Endothelial cell of umbilical vein (primary cell): ENCODE data around the gene KIF22.

Experiments
- FOS ChIP-seq: IDR thresholded peaks from 2 replicates; pipeline ENCODE4 v1.6.1; 2011; ENCODE audit warnings: mild to moderate bottlenecking, low read length, moderate library complexity, borderline replicate concordance; ENCODE audit not compliant: insufficient read depth
- GATA2 ChIP-seq: IDR thresholded peaks from 2 replicates; pipeline ENCODE4 v1.7.0; 2011; ENCODE audit warnings: low read depth, mild to moderate bottlenecking, moderate library complexity, mixed read lengths, low read length; ENCODE audit not compliant: insufficient read length, insufficient read depth
- POLR2A ChIP-seq: IDR thresholded peaks from 2 replicates; pipeline ENCODE4 v1.6.1; 2012; ENCODE audit warnings: low read depth, mild to moderate bottlenecking, control low read depth, low read length
- POLR2AphosphoS5 ChIP-seq: IDR thresholded peaks from 2 replicates; pipeline ENCODE4 v1.6.1; 2012; ENCODE audit warnings: low read depth, mild to moderate bottlenecking, control low read depth, low read length, moderate library complexity; ENCODE audit not compliant: insufficient read depth
- TF ChIP-seq, protein P1 (sequence below), 2 donors: IDR thresholded peaks; 1 replicate in 1 of 2; 2 replicates in 1 of 2; pipeline ENCODE4 v1.5.1; 2011; ENCODE audit warnings: low read length in 2 of 2, mild to moderate bottlenecking in 2 of 2, moderate library complexity in 2 of 2, control low read depth in 1 of 2, inconsistent platforms in 1 of 2, low read depth in 1 of 2; ENCODE audit not compliant: insufficient read depth in 1 of 2; ENCODE audit errors: extremely low read depth in 1 of 2
- TF ChIP-seq, protein P2 (sequence below): IDR thresholded peaks from 2 replicates; pipeline ENCODE4 v1.6.1; 2011; ENCODE audit not compliant: insufficient read depth, insufficient read length

DNA sequence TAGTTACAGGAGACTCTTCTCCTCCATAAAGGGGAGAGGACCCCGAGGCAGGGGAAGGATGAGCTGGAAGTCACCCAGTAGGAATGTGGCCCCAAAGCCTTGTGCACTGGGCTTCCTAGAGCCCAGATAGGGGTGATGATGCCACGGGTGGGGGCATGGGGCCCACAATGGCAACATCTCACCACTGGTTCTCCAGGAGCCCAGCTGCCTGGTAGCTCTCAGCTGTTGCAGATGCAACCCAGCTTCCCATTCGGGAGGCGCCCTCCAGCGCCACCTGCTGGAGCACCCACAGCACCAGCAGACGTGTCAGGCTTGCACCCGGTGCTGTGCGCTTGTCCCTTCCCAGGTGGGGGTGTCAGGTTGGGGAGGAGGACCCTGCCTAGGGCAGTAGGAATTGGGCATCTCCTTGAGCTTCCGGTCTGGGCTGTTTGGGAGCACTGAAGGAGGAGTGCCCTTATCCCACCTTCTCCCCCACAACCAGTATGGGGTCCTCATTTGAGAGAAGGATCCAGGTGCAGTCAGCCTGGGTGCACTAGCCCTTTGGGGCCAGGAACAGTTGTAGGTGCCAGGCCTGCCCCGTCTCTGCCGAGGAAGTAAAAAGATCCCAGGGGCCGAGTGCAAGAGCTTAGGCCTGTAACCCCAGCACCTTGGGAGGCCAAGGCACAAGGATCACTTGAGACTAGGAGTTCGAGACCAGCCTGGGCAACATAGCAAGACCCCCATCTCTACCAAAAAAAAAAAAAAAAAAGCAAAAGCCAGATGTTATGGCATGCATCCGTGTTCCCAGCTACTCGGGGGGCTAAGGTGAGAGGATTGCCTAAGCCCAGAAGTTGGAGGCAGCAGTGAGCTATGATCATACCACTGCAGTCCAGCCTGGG is 58.1 kb downstream of the KIF22 start:
- TF ChIP-seq, protein P1, sequence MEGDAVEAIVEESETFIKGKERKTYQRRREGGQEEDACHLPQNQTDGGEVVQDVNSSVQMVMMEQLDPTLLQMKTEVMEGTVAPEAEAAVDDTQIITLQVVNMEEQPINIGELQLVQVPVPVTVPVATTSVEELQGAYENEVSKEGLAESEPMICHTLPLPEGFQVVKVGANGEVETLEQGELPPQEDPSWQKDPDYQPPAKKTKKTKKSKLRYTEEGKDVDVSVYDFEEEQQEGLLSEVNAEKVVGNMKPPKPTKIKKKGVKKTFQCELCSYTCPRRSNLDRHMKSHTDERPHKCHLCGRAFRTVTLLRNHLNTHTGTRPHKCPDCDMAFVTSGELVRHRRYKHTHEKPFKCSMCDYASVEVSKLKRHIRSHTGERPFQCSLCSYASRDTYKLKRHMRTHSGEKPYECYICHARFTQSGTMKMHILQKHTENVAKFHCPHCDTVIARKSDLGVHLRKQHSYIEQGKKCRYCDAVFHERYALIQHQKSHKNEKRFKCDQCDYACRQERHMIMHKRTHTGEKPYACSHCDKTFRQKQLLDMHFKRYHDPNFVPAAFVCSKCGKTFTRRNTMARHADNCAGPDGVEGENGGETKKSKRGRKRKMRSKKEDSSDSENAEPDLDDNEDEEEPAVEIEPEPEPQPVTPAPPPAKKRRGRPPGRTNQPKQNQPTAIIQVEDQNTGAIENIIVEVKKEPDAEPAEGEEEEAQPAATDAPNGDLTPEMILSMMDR (IDR thresholded peaks at IDR 0.05; ENCODE audit: extremely low read depth in 1 of 2, insufficient read depth in 1 of 2, low read depth in 1 of 2, low read length in 2 of 2) = peak; percentile 83 to 97
- no peak for TF ChIP-seq POLR2AphosphoS5
- TF ChIP-seq, protein P2, sequence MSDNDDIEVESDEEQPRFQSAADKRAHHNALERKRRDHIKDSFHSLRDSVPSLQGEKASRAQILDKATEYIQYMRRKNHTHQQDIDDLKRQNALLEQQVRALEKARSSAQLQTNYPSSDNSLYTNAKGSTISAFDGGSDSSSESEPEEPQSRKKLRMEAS = no peak
- TF ChIP-seq GATA2 = no peak
- no peak for TF ChIP-seq POLR2A
- TF ChIP-seq FOS = no peak
